Activated CD4-positive, alpha-beta T cell treated with anti-CD3 and anti-CD28 coated beads for 4 hours (primary cell): Measurements from ENCODE around the gene CNOT1.
"Not testable (repeated sequence)": the region's sequence is repeated elsewhere in the genome, so short reads cannot be mapped to it uniquely, and the experiment has no call there.

Experiments
- DNase-seq, 2 donors: peaks; one replicate each; pipeline ENCODE4 v3.0.0-alpha.2; 2020

The CNOT1 gene

GRCh38 chr16:58500430-58501241, 129.0 kb downstream of the CNOT1 start:
- no peak for DNase-seq

- DNase-seq, result no peak
Measured at GRCh38 chr16:58499615-58500351, 129.8 kb downstream of the CNOT1 start, which contains the start of gene NDRG4. NDRG4 (plus strand) TSS chr16:58500143; CDS start chr16:58500249, 106 bp downstream.

GRCh38 chr16:58499092-58499511, 130.5 kb downstream of the CNOT1 start:
- DNase-seq, result no peak

GRCh38 chr16:58498341-58499091, 131.1 kb downstream of the CNOT1 start:
- no peak for DNase-seq

- no peak for DNase-seq
Measured at GRCh38 chr16:58497935-58498334, 131.7 kb downstream of the CNOT1 start.

- no peak for DNase-seq
Measured at GRCh38 chr16:58497468-58497867, 132.2 kb downstream of the CNOT1 start.

- no peak for DNase-seq
Measured at GRCh38 chr16:58495521-58496331, 133.9 kb downstream of the CNOT1 start.

- peak; percentile 42 to 51 for DNase-seq
Measured at GRCh38 chr16:58494981-58495520, 134.6 kb downstream of the CNOT1 start.

- DNase-seq, result no peak
Measured at GRCh38 chr16:58493756-58494431, 135.7 kb downstream of the CNOT1 start.

GRCh38 chr16:58492735-58493134, 136.9 kb downstream of the CNOT1 start:
- no peak for DNase-seq

GRCh38 chr16:58492066-58492465, 137.6 kb downstream of the CNOT1 start:
- no peak for DNase-seq

- DNase-seq, result not testable (repeated sequence)
Measured at GRCh38 chr16:58490539-58490938, 139.1 kb downstream of the CNOT1 start.

GRCh38 chr16:58490065-58490464, 139.6 kb downstream of the CNOT1 start:
- DNase-seq, result no peak

GRCh38 chr16:58488531-58488930, 141.1 kb downstream of the CNOT1 start:
- no peak for DNase-seq

GRCh38 chr16:58487566-58488351, 141.9 kb downstream of the CNOT1 start:
- peak; percentile 56 to 72 for DNase-seq

GRCh38 chr16:58485184-58485887, 144.3 kb downstream of the CNOT1 start:
- DNase-seq, result no peak

GRCh38 chr16:58481931-58482330, 147.7 kb downstream of the CNOT1 start:
- DNase-seq, result no peak

- no peak for DNase-seq
Measured at GRCh38 chr16:58481226-58481869, 148.3 kb downstream of the CNOT1 start.

- DNase-seq, result no peak
Measured at GRCh38 chr16:58478427-58478826, 151.2 kb downstream of the CNOT1 start.
